IMR-90 (cell line): Measurements from ENCODE around the gene UROD. TPM values are rescaled to one million over a fixed set of nuclear protein-coding genes. Genes with fewer than 3 reads are reported as not detected.

Experiments
- ATAC-seq: fragments of 200-7000 bp; cut with Tn5 transposase; 2 replicates; pipeline ENCODE4 v1.9.1; 2020; ENCODE audit warnings: low read depth, mild to moderate bottlenecking, moderate library complexity
- BruUV-seq: library from RNA; stranded (reverse); fragments of 400-500 nt; replicated peaks from 2 replicates; lab custom pipeline; 2021; lab: Mats Ljungman, UMichigan
- CTCF ChIA-PET: fragments of 300-600 bp; formaldehyde crosslinking; extraction: SDS; loops from one replicate; lab custom pipeline; 2021; ENCODE audit warnings: antibody characterized with exemption; lab: Yijun Ruan, JAX
- POLR2A ChIA-PET: fragments of 300-600 bp; sonication (Branson Sonifier 250); formaldehyde crosslinking; loops from one replicate; lab custom pipeline; 2022; ENCODE audit warnings: antibody characterized with exemption; ENCODE audit not compliant: unreplicated experiment; lab: Charles Lee
- DNase-seq: peaks from one replicate; pipeline ENCODE4 v3.0.0; 2013
- H2AFZ ChIP-seq: replicated peaks from 2 replicates; pipeline ENCODE3; 2013; ENCODE audit warnings: low read length, mild to moderate bottlenecking; ENCODE audit not compliant: poor library complexity
- H2AK5ac ChIP-seq: 2 replicates; pipeline ENCODE4 v1.6.1; 2013; ENCODE audit warnings: low read depth, low read length, inconsistent platforms
- H2AK9ac ChIP-seq: replicated peaks from 2 replicates; pipeline ENCODE3; 2013; ENCODE audit warnings: mild to moderate bottlenecking, low read depth, low read length, moderate library complexity; ENCODE audit not compliant: poor library complexity
- H2BK120ac ChIP-seq: 2 replicates; pipeline ENCODE4 v1.6.1; 2013; ENCODE audit warnings: low read depth, low read length, inconsistent platforms
- H2BK15ac ChIP-seq: 3 replicates; pipeline ENCODE4 v1.6.1; 2013; ENCODE audit warnings: low read depth, low read length, inconsistent platforms
- H2BK20ac ChIP-seq: 2 replicates; pipeline ENCODE4 v1.6.1; 2013; ENCODE audit warnings: low read depth, mild to moderate bottlenecking, inconsistent platforms, low read length, moderate library complexity
- H2BK5ac ChIP-seq: 2 replicates; pipeline ENCODE4 v1.6.1; 2013; ENCODE audit warnings: mild to moderate bottlenecking, low read depth, low read length, inconsistent platforms; ENCODE audit not compliant: poor library complexity, severe bottlenecking
- H3K14ac ChIP-seq: replicated peaks from 2 replicates; pipeline ENCODE4 v1.6.1; 2013; ENCODE audit warnings: low read depth, low read length, inconsistent platforms
- H3K18ac ChIP-seq: 2 replicates; pipeline ENCODE4 v1.6.1; 2013; ENCODE audit warnings: low read depth, low read length, control low read depth
- H3K23ac ChIP-seq: 2 replicates; pipeline ENCODE4 v1.6.1; 2013; ENCODE audit warnings: low read depth, low read length, inconsistent platforms
- H3K27ac ChIP-seq: 2 replicates; pipeline ENCODE4 v1.5.1; 2013; ENCODE audit warnings: mild to moderate bottlenecking, control low read depth, low read length; ENCODE audit not compliant: insufficient read depth
- H3K27me3 ChIP-seq: 2 replicates; pipeline ENCODE4 v1.6.1; 2013; ENCODE audit warnings: low read length; ENCODE audit not compliant: control insufficient read depth, insufficient read depth
- H3K36me3 ChIP-seq: 2 replicates; pipeline ENCODE4 v1.6.1; 2013; ENCODE audit warnings: low read length, mixed read lengths; ENCODE audit not compliant: control insufficient read depth, insufficient read depth
- H3K4ac ChIP-seq: 2 replicates; pipeline ENCODE4 v1.6.1; 2013; ENCODE audit warnings: low read depth, low read length, inconsistent platforms
- H3K4me1 ChIP-seq: 2 replicates; pipeline ENCODE4 v1.6.1; 2013; ENCODE audit warnings: low read length, mixed read lengths; ENCODE audit not compliant: control insufficient read depth, insufficient read depth
- H3K4me2 ChIP-seq: 2 replicates; pipeline ENCODE4 v1.6.1; 2013; ENCODE audit warnings: low read depth, mild to moderate bottlenecking, control low read depth, low read length, moderate library complexity
- H3K4me3 ChIP-seq: 2 replicates; pipeline ENCODE4 v1.5.1; 2013; ENCODE audit warnings: low read depth, mild to moderate bottlenecking, control low read depth, low read length, moderate library complexity; ENCODE audit not compliant: insufficient read depth
- H3K56ac ChIP-seq: 2 replicates; pipeline ENCODE4 v1.6.1; 2013; ENCODE audit warnings: low read length, inconsistent platforms; ENCODE audit not compliant: insufficient read depth; ENCODE audit errors: extremely low read depth
- H3K79me1 ChIP-seq, 2 experiments: 2 replicates each; pipeline ENCODE4 v1.6.1; 2013; ENCODE audit warnings: low read length in 2 of 2, inconsistent platforms in 1 of 2, low read depth in 1 of 2
- H3K9ac ChIP-seq: 2 replicates; pipeline ENCODE4 v1.6.1; 2013; ENCODE audit warnings: low read depth, low read length, control low read depth
- H3K9me1 ChIP-seq: 2 replicates; pipeline ENCODE4 v1.6.1; 2013; ENCODE audit warnings: low read length, inconsistent platforms; ENCODE audit not compliant: insufficient read depth
- H3K9me3 ChIP-seq: 2 replicates; pipeline ENCODE4 v1.6.1; 2013; ENCODE audit warnings: low read length; ENCODE audit not compliant: control insufficient read depth, insufficient read depth
- H4K20me1 ChIP-seq: 2 replicates; pipeline ENCODE4 v1.6.1; 2013; ENCODE audit warnings: low read length, inconsistent platforms; ENCODE audit not compliant: insufficient read depth
- H4K5ac ChIP-seq: 2 replicates; pipeline ENCODE4 v1.6.1; 2013; ENCODE audit warnings: mild to moderate bottlenecking, low read depth, low read length, control low read depth
- H4K8ac ChIP-seq, 2 experiments: 2 replicates each; pipeline ENCODE4 v1.6.1; 2013; ENCODE audit warnings: low read depth in 2 of 2, low read length in 2 of 2, control low read depth in 1 of 2, inconsistent platforms in 1 of 2
- H4K91ac ChIP-seq: 2 replicates; pipeline ENCODE4 v1.6.1; 2013; ENCODE audit warnings: low read depth, low read length, inconsistent platforms; ENCODE audit not compliant: insufficient read depth
- CEBPB ChIP-seq: IDR thresholded peaks from 2 replicates; pipeline ENCODE4 v1.6.1; 2012; ENCODE audit warnings: low read depth, low read length, improper control_type of control experiment
- MAFK ChIP-seq: IDR thresholded peaks from 2 replicates; pipeline ENCODE4 v1.6.1; 2012; ENCODE audit warnings: low read depth, low read length, improper control_type of control experiment
- POLR2A ChIP-seq: IDR thresholded peaks from 2 replicates; pipeline ENCODE4 v1.6.1; 2012; ENCODE audit warnings: mild to moderate bottlenecking, low read depth, low read length
- WGBS, 2 experiments: methylation state at CpG; one replicate each; pipeline versions ENCODE4 v1.1.5 to v1.1.7; 2013; ENCODE audit warnings: missing lambda C conversion rate in 2 of 2; ENCODE audit not compliant: insufficient read length in 1 of 2; ENCODE audit errors: extremely low coverage in 2 of 2; 5-methylcytosine and 5-hydroxymethylcytosine counted together
- dilution Hi-C: fragments of 300-500 bp; cut with HindIII; formaldehyde crosslinking; loops from one replicate; pipeline ENCODE4 v1.14.3; 2018; ENCODE audit warnings: low sequenced_read_pairs; ENCODE audit not compliant: unreplicated experiment
- in situ Hi-C: fragments of 300-500 bp; cut with MboI; formaldehyde crosslinking; loops from 3 replicates; pipeline ENCODE4 v1.14.3; 2019; ENCODE audit warnings: low sequenced_read_pairs, inconsistent platforms, mixed read lengths
- intact Hi-C: fragments of 100-400 bp; cut with micrococcal nuclease; formaldehyde crosslinking; loops from 2 replicates; pipeline ENCODE4 v1.10.0; 2022
- polyA plus RNA-seq, 3 experiments: library from polyadenylated mRNA; depleted of rRNA; stranded (reverse); fragments of >200 nt; gene quantifications; 2 replicates each; pipeline ENCODE4 v1.2.3, GENCODE V29; 2012; ENCODE audit warnings: low replicate concordance in 1 of 3
- total RNA-seq: library from RNA; depleted of rRNA; stranded (reverse); fragments of >200 nt; gene quantifications from 2 replicates; pipeline ENCODE4 v1.2.3, GENCODE V29; 2012

UROD gene
- total and polyA plus RNA-seq, 2 of the 4 experiments (the other 2 are of a cell fraction) = 220 to 224 TPM

DNA sequence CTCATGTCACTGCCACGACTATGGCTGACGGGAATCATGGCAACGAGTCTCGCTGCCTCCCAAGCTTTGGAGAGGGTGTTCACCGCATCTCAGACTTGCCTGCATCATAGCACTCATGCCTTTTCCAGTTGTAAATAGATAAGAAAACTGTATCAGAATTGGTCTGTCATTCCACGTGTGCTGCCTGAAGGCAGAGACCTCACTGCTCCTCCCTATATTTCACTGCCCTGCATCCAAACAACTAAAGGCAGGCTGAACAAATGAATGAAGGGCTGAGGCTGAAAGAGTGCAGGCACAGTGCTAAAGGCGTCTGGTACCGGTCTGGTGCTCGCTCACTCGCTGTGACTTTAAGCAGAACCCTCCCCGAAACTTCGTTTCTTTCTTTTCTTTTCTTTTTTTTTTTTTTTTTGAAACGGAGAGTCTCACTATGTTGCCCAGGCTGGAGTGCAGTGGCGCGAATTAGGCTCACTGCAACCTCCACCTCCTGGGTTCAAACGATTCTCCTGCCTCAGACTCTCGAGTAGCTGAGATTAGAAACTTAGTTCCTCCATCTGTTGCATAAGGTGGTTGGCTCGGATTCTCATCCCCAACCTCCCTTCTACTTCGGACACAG lies 26.2 kb upstream of the UROD start:
- in situ Hi-C loops = loop anchor here (25.0 kb wide), 1 partner anchor 124 kb away; no protein-coding TSS in a partner anchor
- peak overlapping the region; percentile 64 for H3K56ac ChIP-seq
- DNase-seq = peak; percentile 8
- no peaks in the 10 kb centered on the region for H3K27me3 ChIP-seq
- H2AFZ ChIP-seq = peak overlapping the region; percentile 99
- peak overlapping the region; percentile 14; the same call in 2 of the 3 replicates for H2BK15ac ChIP-seq
- intact Hi-C loops = loop anchor here (2.0 to 5.0 kb wide), 4 partner anchors 39 to 193 kb away; no protein-coding TSS in a partner anchor
- no peaks in the 10 kb centered on the region for H3K9me3 ChIP-seq
- TF ChIP-seq POLR2A (no peak), MAFK (no peak), CEBPB (0 out of 2 replicates have a peak, but pooled peaks have one; percentile 8)
- no peak overlapping the region for H2BK20ac ChIP-seq
- peak overlapping the region; percentile 85 for H3K27ac ChIP-seq
- no peak overlapping the region for H3K18ac ChIP-seq
- H2AK5ac ChIP-seq = peak overlapping the region; percentile 32
- dilution Hi-C loops = no loop called here
- H4K20me1 ChIP-seq = 0 out of 2 replicates have a peak, but pooled peaks cover 4% of the 10 kb centered on the region
- peak overlapping the region; percentile 96 for H2AK9ac ChIP-seq
- peak overlapping the region; percentile 21 to 85 for H4K8ac ChIP-seq
- peak overlapping the region; percentile 89 for H3K4me2 ChIP-seq
- H3K79me1 ChIP-seq = peaks cover 9 to 26% of the 10 kb centered on the region in 2 experiments
- H3K4me1 ChIP-seq = peaks cover 2% of the 10 kb centered on the region; the same call in 1 of the 2 replicates
- peak overlapping the region; percentile 69 for H3K4me3 ChIP-seq
- peak overlapping the region; percentile 82 for H2BK5ac ChIP-seq
- peak overlapping the region; percentile 71; the same call in 1 of the 2 replicates for H4K91ac ChIP-seq
- 0 out of 2 replicates have a peak overlapping the region, but pooled peaks have one; percentile 54 for H2BK120ac ChIP-seq
- ChIA-PET POLR2A (no interaction called here), CTCF (no interaction called here)
- 0% methylated on average over 1 of the region's 19 CpGs; no CpG with 5 or more reads in 1 of the 2 experiments for WGBS, 2 experiments
- no TSS peak for BruUV-seq
- peak overlapping the region; percentile 84 for H3K23ac ChIP-seq
- H3K36me3 ChIP-seq = no peaks in the 10 kb centered on the region; the same call in 1 of the 2 replicates
- H3K9ac ChIP-seq = peak overlapping the region; percentile 91
- ATAC-seq = no peak
- H3K14ac ChIP-seq = peak overlapping the region; percentile 62
- H3K9me1 ChIP-seq = no peaks in the 10 kb centered on the region
- peak overlapping the region; percentile 71 for H3K4ac ChIP-seq
- 0 out of 2 replicates have a peak overlapping the region, but pooled peaks have one; percentile 29 for H4K5ac ChIP-seq
